OCI-LY7 (cell line): Measurements from ENCODE around the gene ASMT. TPM values are rescaled to one million over a fixed set of nuclear protein-coding genes. Genes with fewer than 3 reads are reported as not detected.
A peak's percentile ranks its signal among the peaks of the same experiment; 100 is the strongest.

Source experiments
- BruUV-seq: library from RNA; stranded (reverse); fragments of 400-500 nt; replicated peaks from 2 replicates; lab custom pipeline; 2021; lab: Mats Ljungman, UMichigan
- CTCF ChIA-PET: fragments of 300-600 bp; sonication (Branson Sonifier 250); formaldehyde crosslinking; loops from one replicate; lab custom pipeline; 2022; ENCODE audit warnings: antibody characterized with exemption; ENCODE audit not compliant: unreplicated experiment; lab: Charles Lee
- POLR2A ChIA-PET: fragments of 300-600 bp; sonication (Branson Sonifier 250); formaldehyde crosslinking; loops from one replicate; lab custom pipeline; 2022; ENCODE audit warnings: antibody characterized with exemption; lab: Charles Lee
- DNase-seq: peaks from one replicate; pipeline ENCODE4 v3.0.0-alpha.2; 2015; ENCODE audit warnings: low spot score
- H2AFZ ChIP-seq: fragments of 200-600 bp; sonication (generic), shearing (Covaris generic); 2 replicates; pipeline ENCODE4 v1.6.1; 2014; ENCODE audit warnings: mild to moderate bottlenecking, antibody characterized with exemption, low read length, moderate library complexity
- H3K27ac ChIP-seq: fragments of 200-600 bp; sonication (generic); 2 replicates; pipeline ENCODE4 v1.5.1; 2014; ENCODE audit warnings: mixed run types, low read depth, mild to moderate bottlenecking, moderate library complexity, low read length, inconsistent platforms; ENCODE audit not compliant: poor library complexity, severe bottlenecking
- H3K36me3 ChIP-seq: fragments of 200-600 bp; sonication (generic); 2 replicates; pipeline ENCODE4 v1.6.1; 2014; ENCODE audit warnings: mild to moderate bottlenecking, antibody characterized with exemption, low read length, moderate library complexity, mixed read lengths; ENCODE audit not compliant: insufficient read depth
- H3K4me1 ChIP-seq: fragments of 200-600 bp; sonication (generic); 2 replicates; pipeline ENCODE4 v1.5.1; 2014; ENCODE audit warnings: mild to moderate bottlenecking, low read length; ENCODE audit not compliant: insufficient read depth, poor library complexity, severe bottlenecking
- H3K4me2 ChIP-seq: fragments of 200-600 bp; sonication (generic); 2 replicates; pipeline ENCODE4 v1.6.1; 2014; ENCODE audit warnings: mild to moderate bottlenecking, low read length
- H3K4me3 ChIP-seq: fragments of 200-600 bp; sonication (generic); 2 replicates; pipeline ENCODE4 v1.5.1; 2014; ENCODE audit warnings: mild to moderate bottlenecking, low read depth, low read length; ENCODE audit not compliant: poor library complexity, severe bottlenecking
- H3K79me2 ChIP-seq: fragments of 200-600 bp; sonication (generic); 2 replicates; pipeline ENCODE4 v1.6.1; 2016; ENCODE audit warnings: low read depth, mild to moderate bottlenecking, low read length, moderate library complexity, mixed read lengths; ENCODE audit not compliant: insufficient read depth
- H3K9me2 ChIP-seq: fragments of 200-600 bp; sonication (generic); 2 replicates; pipeline ENCODE4 v1.6.1; 2016; ENCODE audit warnings: mild to moderate bottlenecking, low read length, mixed read lengths; ENCODE audit not compliant: insufficient read depth
- H3K9me3 ChIP-seq: fragments of 200-600 bp; sonication (generic); 2 replicates; pipeline ENCODE4 v1.6.1; 2014; ENCODE audit warnings: mild to moderate bottlenecking, mixed run types, low read length, mixed read lengths
- H4K20me1 ChIP-seq: fragments of 200-600 bp; sonication (generic); 2 replicates; pipeline ENCODE4 v1.6.1; 2014; ENCODE audit warnings: mild to moderate bottlenecking, antibody characterized with exemption, low read length, moderate library complexity, mixed read lengths; ENCODE audit not compliant: insufficient read depth
- EZH2phosphoT487 ChIP-seq: fragments of 200-600 bp; sonication (generic); IDR thresholded peaks from 2 replicates; pipeline ENCODE4 v1.6.1; 2018; ENCODE audit warnings: low read depth, borderline replicate concordance, mild to moderate bottlenecking, mixed run types, antibody characterized with exemption, low read length, moderate library complexity, mixed read lengths
- intact Hi-C: fragments of 100-400 bp; cut with micrococcal nuclease; formaldehyde crosslinking; loops from one replicate; pipeline ENCODE4 v1.10.0; 2022; ENCODE audit not compliant: unreplicated experiment
- total RNA-seq, 2 experiments: library from RNA; depleted of rRNA in 1 of 2; stranded (reverse); fragments of >200 nt in 1 of 2; shearing (Covaris generic) in 1 of 2; gene quantifications; 2 replicates each; pipeline ENCODE4 v1.2.3, GENCODE V29; 2014 to 2022
- TF ChIP-seq, protein P1 (sequence below): fragments of 200-600 bp; sonication (generic); conservative IDR thresholded peaks from 2 replicates; pipeline ENCODE4 v1.5.1; 2014; ENCODE audit warnings: mild to moderate bottlenecking, antibody characterized with exemption, low read length, moderate library complexity, mixed read lengths

The ASMT gene
- total RNA-seq, 2 experiments from 2014 or later = 0.16 TPM; not detected in 1

DNA sequence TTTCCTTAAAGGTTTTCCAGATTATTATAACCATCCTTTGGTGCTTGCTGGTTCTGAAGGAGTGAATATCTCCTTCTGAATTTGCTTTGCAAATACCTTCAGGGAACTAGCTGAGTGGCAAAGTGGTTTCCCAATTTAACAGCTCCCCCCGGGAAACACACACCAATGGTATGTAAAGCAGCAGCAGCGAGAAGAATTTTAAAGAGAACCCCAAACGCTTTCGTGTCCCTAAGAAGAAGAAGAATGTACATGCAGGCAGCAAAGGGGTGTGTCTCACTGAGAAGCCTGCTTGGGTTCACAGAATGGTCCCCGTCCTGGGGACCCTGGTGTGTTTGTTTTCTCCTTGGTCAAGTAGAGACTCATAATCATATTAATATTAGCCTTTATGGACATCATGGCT is 27.7 kb upstream of the ASMT start:
- Histone ChIP-seq H3K4me3 (peak overlapping the region; percentile 46), H3K4me2 (peak overlapping the region; percentile 74)
- POLR2A ChIA-PET = no interaction called here

DNA sequence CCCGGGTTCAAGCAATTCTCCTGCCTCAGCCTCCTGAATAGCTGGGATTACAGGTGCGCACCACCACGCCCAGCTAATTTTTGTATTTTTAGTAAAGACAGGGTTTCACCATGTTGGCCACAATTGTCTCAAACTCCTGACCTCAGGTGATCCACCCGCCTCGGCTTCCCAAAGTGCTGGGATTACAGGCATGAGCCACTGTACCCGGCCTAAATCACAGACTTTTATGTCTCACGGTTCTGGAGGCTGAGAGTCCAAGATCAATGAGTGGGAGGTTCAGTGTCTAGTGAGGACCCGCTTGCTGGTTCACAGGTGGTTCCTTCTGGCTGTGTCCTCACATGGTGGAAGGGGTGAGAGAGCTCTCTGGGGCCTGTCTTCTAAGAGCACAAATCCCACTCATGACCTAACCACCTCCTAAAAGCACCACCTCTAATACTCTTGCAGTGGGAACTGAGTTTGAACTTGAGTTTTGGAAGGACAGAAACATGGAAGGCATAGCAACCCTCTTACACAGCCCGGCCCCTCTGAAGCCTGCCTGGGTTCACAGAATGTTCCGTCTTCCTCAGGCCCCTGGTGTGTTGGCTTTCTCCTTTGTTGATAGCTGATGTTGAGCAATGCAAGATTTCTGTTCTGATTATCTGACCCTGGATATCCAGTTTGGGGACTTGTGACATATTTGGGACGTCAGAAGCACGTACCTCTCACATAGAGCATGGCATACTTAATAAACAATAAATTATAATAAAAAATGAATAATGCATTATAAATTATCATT is 25.3 kb upstream of the ASMT start:
- Histone ChIP-seq H3K4me1 (peaks cover 33% of the 10 kb centered on the region), H3K4me3 (no peak overlapping the region), H3K36me3 (peaks cover 19% of the 10 kb centered on the region), H3K79me2 (peaks cover 29% of the 10 kb centered on the region), H3K9me2 (no peaks in the 10 kb centered on the region), H3K9me3 (no peaks in the 10 kb centered on the region), H3K27ac (peak overlapping the region; percentile 66), H2AFZ (0 out of 2 replicates have a peak overlapping the region, but pooled peaks have one; percentile 17), H4K20me1 (peaks cover 7% of the 10 kb centered on the region; the same call in 1 of the 2 replicates), H3K4me2 (no peak overlapping the region)
- BruUV-seq = no TSS peak
- ChIA-PET POLR2A (no interaction called here), CTCF (no interaction called here)
- intact Hi-C loops = no loop called here
- DNase-seq = no peak
- TF ChIP-seq, protein P1, sequence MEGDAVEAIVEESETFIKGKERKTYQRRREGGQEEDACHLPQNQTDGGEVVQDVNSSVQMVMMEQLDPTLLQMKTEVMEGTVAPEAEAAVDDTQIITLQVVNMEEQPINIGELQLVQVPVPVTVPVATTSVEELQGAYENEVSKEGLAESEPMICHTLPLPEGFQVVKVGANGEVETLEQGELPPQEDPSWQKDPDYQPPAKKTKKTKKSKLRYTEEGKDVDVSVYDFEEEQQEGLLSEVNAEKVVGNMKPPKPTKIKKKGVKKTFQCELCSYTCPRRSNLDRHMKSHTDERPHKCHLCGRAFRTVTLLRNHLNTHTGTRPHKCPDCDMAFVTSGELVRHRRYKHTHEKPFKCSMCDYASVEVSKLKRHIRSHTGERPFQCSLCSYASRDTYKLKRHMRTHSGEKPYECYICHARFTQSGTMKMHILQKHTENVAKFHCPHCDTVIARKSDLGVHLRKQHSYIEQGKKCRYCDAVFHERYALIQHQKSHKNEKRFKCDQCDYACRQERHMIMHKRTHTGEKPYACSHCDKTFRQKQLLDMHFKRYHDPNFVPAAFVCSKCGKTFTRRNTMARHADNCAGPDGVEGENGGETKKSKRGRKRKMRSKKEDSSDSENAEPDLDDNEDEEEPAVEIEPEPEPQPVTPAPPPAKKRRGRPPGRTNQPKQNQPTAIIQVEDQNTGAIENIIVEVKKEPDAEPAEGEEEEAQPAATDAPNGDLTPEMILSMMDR = no peak
- TF ChIP-seq EZH2phosphoT487 = no peak

More for the DNA sequence above, 27.7 kb upstream of the ASMT start:
- TF ChIP-seq, protein P1 = no peak
- TF ChIP-seq EZH2phosphoT487 = no peak
- H3K79me2 ChIP-seq = peaks cover 6% of the 10 kb centered on the region
- intact Hi-C loops = no loop called here
- DNase-seq = peak; percentile 72
- no peaks in the 10 kb centered on the region for H3K9me2 ChIP-seq
- peak overlapping the region; percentile 77 for H3K27ac ChIP-seq
- peaks cover 37% of the 10 kb centered on the region for H3K4me1 ChIP-seq
- CTCF ChIA-PET = no interaction called here
- BruUV-seq = no TSS peak
- no peaks in the 10 kb centered on the region for H4K20me1 ChIP-seq
- peak overlapping the region; percentile 76 for H2AFZ ChIP-seq
- no peaks in the 10 kb centered on the region for H3K9me3 ChIP-seq
- H3K36me3 ChIP-seq = no peaks in the 10 kb centered on the region
